Parathyroid adenoma (tissue), 2 donors: ENCODE results near the gene PGF.
A peak's percentile ranks its signal among the peaks of the same experiment; 100 is the strongest.

ENCODE experiments used
- H2AFZ ChIP-seq: fragments of 300-600 bp; sonication (generic); one replicate; pipeline ENCODE4 v1.7.0; 2017; ENCODE audit warnings: antibody characterized with exemption, mild to moderate bottlenecking
- H3K27ac ChIP-seq: fragments of 300-600 bp; sonication (generic); one replicate; pipeline ENCODE4 v1.7.0; 2017
- H3K27me3 ChIP-seq: fragments of 300-600 bp; sonication (generic); one replicate; pipeline ENCODE4 v1.7.0; 2017; ENCODE audit warnings: low read length; ENCODE audit not compliant: control insufficient read depth, insufficient read depth
- H3K36me3 ChIP-seq: fragments of 300-600 bp; sonication (generic); one replicate; pipeline ENCODE4 v1.7.0; 2017; ENCODE audit warnings: low read length; ENCODE audit not compliant: control insufficient read depth, insufficient read depth
- H3K4me1 ChIP-seq: fragments of 300-600 bp; sonication (generic); one replicate; pipeline ENCODE4 v1.7.0; 2017; ENCODE audit warnings: control low read depth
- H3K4me2 ChIP-seq: fragments of 300-600 bp; sonication (generic); one replicate; pipeline ENCODE4 v1.7.0; 2017; ENCODE audit warnings: low read length
- H3K4me3 ChIP-seq: fragments of 300-600 bp; sonication (generic); one replicate; pipeline ENCODE4 v1.7.0; 2017; ENCODE audit warnings: low read depth, low read length
- H3K79me2 ChIP-seq: fragments of 300-600 bp; sonication (generic); one replicate; pipeline ENCODE4 v1.7.0; 2017; ENCODE audit warnings: control low read depth
- H3K9ac ChIP-seq: fragments of 300-600 bp; sonication (generic); one replicate; pipeline ENCODE4 v1.7.0; 2017; ENCODE audit warnings: mild to moderate bottlenecking
- H3K9me3 ChIP-seq: fragments of 300-600 bp; sonication (generic); one replicate; pipeline ENCODE4 v1.7.0; 2017; ENCODE audit warnings: low read length; ENCODE audit not compliant: control insufficient read depth
- TF ChIP-seq, protein P1 (sequence below): fragments of 300-600 bp; sonication (generic); IDR thresholded peaks from one replicate; pipeline ENCODE4 v1.7.0; 2017; ENCODE audit warnings: antibody characterized with exemption, mild to moderate bottlenecking
- donor health status: primary hyperparathyroidism.

Gene PGF

GRCh38 chr14:74954232-74954946, 1.0 kb downstream of the PGF start:
- no peaks in the 10 kb centered on the region for H3K36me3 ChIP-seq
- H3K4me3 ChIP-seq = no peak overlapping the region
- H3K4me2 ChIP-seq = no peak overlapping the region
- H3K27me3 ChIP-seq = no peaks in the 10 kb centered on the region
- no peaks in the 10 kb centered on the region for H3K9me3 ChIP-seq
- H2AFZ ChIP-seq = peak overlapping the region; percentile 70
- TF ChIP-seq, protein P1, sequence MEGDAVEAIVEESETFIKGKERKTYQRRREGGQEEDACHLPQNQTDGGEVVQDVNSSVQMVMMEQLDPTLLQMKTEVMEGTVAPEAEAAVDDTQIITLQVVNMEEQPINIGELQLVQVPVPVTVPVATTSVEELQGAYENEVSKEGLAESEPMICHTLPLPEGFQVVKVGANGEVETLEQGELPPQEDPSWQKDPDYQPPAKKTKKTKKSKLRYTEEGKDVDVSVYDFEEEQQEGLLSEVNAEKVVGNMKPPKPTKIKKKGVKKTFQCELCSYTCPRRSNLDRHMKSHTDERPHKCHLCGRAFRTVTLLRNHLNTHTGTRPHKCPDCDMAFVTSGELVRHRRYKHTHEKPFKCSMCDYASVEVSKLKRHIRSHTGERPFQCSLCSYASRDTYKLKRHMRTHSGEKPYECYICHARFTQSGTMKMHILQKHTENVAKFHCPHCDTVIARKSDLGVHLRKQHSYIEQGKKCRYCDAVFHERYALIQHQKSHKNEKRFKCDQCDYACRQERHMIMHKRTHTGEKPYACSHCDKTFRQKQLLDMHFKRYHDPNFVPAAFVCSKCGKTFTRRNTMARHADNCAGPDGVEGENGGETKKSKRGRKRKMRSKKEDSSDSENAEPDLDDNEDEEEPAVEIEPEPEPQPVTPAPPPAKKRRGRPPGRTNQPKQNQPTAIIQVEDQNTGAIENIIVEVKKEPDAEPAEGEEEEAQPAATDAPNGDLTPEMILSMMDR = no peak
- peaks cover 15% of the 10 kb centered on the region for H3K4me1 ChIP-seq
- no peaks in the 10 kb centered on the region for H3K79me2 ChIP-seq
- peak overlapping the region; percentile 49 for H3K27ac ChIP-seq
- no peak overlapping the region for H3K9ac ChIP-seq

- Histone ChIP-seq H3K9ac (no peak overlapping the region), H3K4me2 (no peak overlapping the region), H3K36me3 (no peaks in the 10 kb centered on the region), H3K4me3 (no peak overlapping the region), H3K27me3 (no peaks in the 10 kb centered on the region), H3K4me1 (peaks cover 15% of the 10 kb centered on the region), H3K79me2 (no peaks in the 10 kb centered on the region), H3K9me3 (no peaks in the 10 kb centered on the region), H3K27ac (no peak overlapping the region), H2AFZ (peak overlapping the region; percentile 70)
- TF ChIP-seq, protein P1 = no peak
Measured at GRCh38 chr14:74953686-74954085, 1.7 kb downstream of the PGF start.

- TF ChIP-seq, protein P1 = no peak
- no peak overlapping the region for H3K4me3 ChIP-seq
- no peaks in the 10 kb centered on the region for H3K27me3 ChIP-seq
- H2AFZ ChIP-seq = no peak overlapping the region
- no peaks in the 10 kb centered on the region for H3K79me2 ChIP-seq
- no peak overlapping the region for H3K27ac ChIP-seq
- H3K36me3 ChIP-seq = no peaks in the 10 kb centered on the region
- no peaks in the 10 kb centered on the region for H3K9me3 ChIP-seq
- peaks cover 15% of the 10 kb centered on the region for H3K4me1 ChIP-seq
- no peak overlapping the region for H3K4me2 ChIP-seq
- H3K9ac ChIP-seq = no peak overlapping the region
Measured at GRCh38 chr14:74952697-74953484, 2.5 kb downstream of the PGF start.

DNA sequence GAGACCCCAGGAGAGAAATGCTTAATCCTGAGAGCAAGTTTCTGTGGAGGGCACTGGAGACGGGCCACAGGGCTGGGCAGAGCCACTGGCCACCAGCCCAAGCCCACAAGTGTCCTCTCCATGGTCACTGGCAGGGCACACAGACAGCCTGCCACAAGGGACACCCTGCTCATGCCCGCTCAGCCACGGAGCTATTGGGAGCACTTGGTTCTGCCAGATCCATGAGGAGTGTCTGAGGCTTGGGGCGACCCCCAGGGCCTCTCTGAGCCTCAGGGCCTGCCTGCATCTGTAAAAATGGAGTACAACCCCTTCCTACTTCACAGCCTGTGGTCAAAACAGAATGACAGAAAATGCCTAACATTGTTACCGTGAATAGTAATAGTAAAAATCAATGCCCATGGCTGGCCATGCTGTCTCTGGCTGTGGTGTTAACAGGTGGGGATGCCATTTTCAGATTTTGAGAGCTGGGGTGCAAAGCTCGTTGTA, 3.2 kb downstream of the PGF start:
- Histone ChIP-seq H3K9me3 (no peaks in the 10 kb centered on the region), H3K27ac (no peak overlapping the region), H3K4me1 (peaks cover 15% of the 10 kb centered on the region)

More for the DNA sequence above, 3.2 kb downstream of the PGF start:
- no peak overlapping the region for H3K4me3 ChIP-seq
- TF ChIP-seq, protein P1 = no peak
- no peak overlapping the region for H2AFZ ChIP-seq
- H3K9ac ChIP-seq = no peak overlapping the region
- no peaks in the 10 kb centered on the region for H3K36me3 ChIP-seq
- H3K4me2 ChIP-seq = no peak overlapping the region
- no peaks in the 10 kb centered on the region for H3K27me3 ChIP-seq
- H3K79me2 ChIP-seq = no peaks in the 10 kb centered on the region
